HG02763 (cell line): ENCODE results near the gene ATP2A1.
A peak's percentile ranks its signal among the peaks of the same experiment; 100 is the strongest.
"Not testable (repeated sequence)": the region's sequence is repeated elsewhere in the genome, so short reads cannot be mapped to it uniquely, and the experiment has no call there.

ENCODE experiments used
- ATAC-seq: cut with Tn5 transposase; IDR thresholded peaks from one replicate; pipeline ENCODE4 v1.9.1; 2021; ENCODE audit warnings: mild to moderate bottlenecking, moderate library complexity; ENCODE audit not compliant: unreplicated experiment

ATP2A1 gene

GRCh38 chr16:28905229-28905754 lies 27.0 kb downstream of the ATP2A1 start:
- no peak for ATAC-seq

- ATAC-seq = no peak
These were observed 27.6 kb downstream of the ATP2A1 start for GRCh38 chr16:28905800-28906372.

GRCh38 chr16:28910086-28911031 lies 32.1 kb downstream of the ATP2A1 start:
- no peak for ATAC-seq

- no peak for ATAC-seq
These were observed 34.3 kb downstream of the ATP2A1 start for GRCh38 chr16:28912558-28912957.

GRCh38 chr16:28913946-28914724 lies 35.8 kb downstream of the ATP2A1 start:
- ATAC-seq = no peak

GRCh38 chr16:28915181-28915580 lies 36.9 kb downstream of the ATP2A1 start:
- ATAC-seq = no peak

GRCh38 chr16:28917095-28917494 lies 38.8 kb downstream of the ATP2A1 start:
- no peak for ATAC-seq

- no peak for ATAC-seq
These were observed 40.4 kb downstream of the ATP2A1 start for GRCh38 chr16:28918698-28919097.

GRCh38 chr16:28923231-28923587 lies 44.9 kb downstream of the ATP2A1 start:
- no peak for ATAC-seq

- peak; percentile 54 for ATAC-seq
These were observed 45.5 kb downstream of the ATP2A1 start for GRCh38 chr16:28923652-28924398.

- ATAC-seq = no peak
These were observed 46.1 kb downstream of the ATP2A1 start for GRCh38 chr16:28924399-28924761.

GRCh38 chr16:28924762-28925385 lies 46.6 kb downstream of the ATP2A1 start, which contains the start of gene RABEP2:
RABEP2 (minus strand) TSS chr16:28925238; CDS start chr16:28925163, 75 bp downstream.
- peak; percentile 56 for ATAC-seq

- ATAC-seq = peak; percentile 26
These were observed 47.3 kb downstream of the ATP2A1 start for GRCh38 chr16:28925386-28926228.

- not testable (repeated sequence) for ATAC-seq
These were observed 48.0 kb downstream of the ATP2A1 start for GRCh38 chr16:28926284-28926683.

- ATAC-seq = no peak
These were observed 49.5 kb downstream of the ATP2A1 start for GRCh38 chr16:28927815-28928214.

- ATAC-seq = no peak
These were observed 51.9 kb downstream of the ATP2A1 start for GRCh38 chr16:28930203-28930602.

GRCh38 chr16:28930652-28931051 lies 52.4 kb downstream of the ATP2A1 start:
- ATAC-seq = no peak

- ATAC-seq = no peak
These were observed 53.5 kb downstream of the ATP2A1 start, which contains the start of gene CD19 for GRCh38 chr16:28931801-28932225. CD19 (plus strand) TSS chr16:28931971; CDS start chr16:28932001, 30 bp downstream.
